ENCODE results near the gene SLC22A7.

GRCh38 chr6:43253401-43253800 is 44.7 kb upstream of the SLC22A7 start:
- TF ChIP-seq PRDM6 (tag by site-specific recombination; IDR thresholded peaks at IDR 0.05) (no peak), REST (tag by site-specific recombination; IDR thresholded peaks at IDR 0.05) (no peak), CTCF (tag by site-specific recombination; IDR thresholded peaks at IDR 0.05) (no peak)

All from HEK293 (cell line).